Mucosa of descending colon (tissue), 3 donors: ENCODE measurements around the gene RAVER2. TPM values are rescaled to one million over a fixed set of nuclear protein-coding genes. Genes with fewer than 3 reads are reported as not detected.

ENCODE experiments used
- ATAC-seq: fragments of 200-7000 bp; cut with Tn5 transposase; one replicate; pipeline ENCODE4 v1.9.1; 2020; ENCODE audit warnings: mild to moderate bottlenecking, moderate library complexity
- DNase-seq, 3 donors: peaks; one replicate each; pipeline ENCODE4 v3.0.0-alpha.2; 2020
- H3K36me3 ChIP-seq: fragments of 200-600 bp; one replicate; pipeline ENCODE4 v1.8.0; 2021; ENCODE audit warnings: low read depth, mild to moderate bottlenecking
- H3K4me1 ChIP-seq: fragments of 200-600 bp; one replicate; pipeline ENCODE4 v1.8.0; 2021; ENCODE audit warnings: low read depth, mild to moderate bottlenecking
- H3K4me3 ChIP-seq: fragments of 200-600 bp; one replicate; pipeline ENCODE4 v1.8.0; 2021; ENCODE audit warnings: mild to moderate bottlenecking
- H3K9me3 ChIP-seq: fragments of 200-600 bp; one replicate; pipeline ENCODE4 v1.8.0; 2021; ENCODE audit warnings: mild to moderate bottlenecking
- intact Hi-C, 2 donors: fragments of 100-400 bp; cut with DNase I in 1 of 2; cut with micrococcal nuclease in 1 of 2; formaldehyde crosslinking; loops; one replicate each; pipeline versions ENCODE4 v1.11.0 to v1.11.1; 2022; cut with DNase I, micrococcal nuclease
- total RNA-seq, 3 donors: library from RNA; stranded (reverse); fragmentation: NEBNext Ultra II Directional in 2 of 3; extraction: Animal tissue kit (Norgen Biotek cat#: 25700) in 2 of 3; gene quantifications; one replicate each; pipeline versions ENCODE4 v1.2.1 to v1.2.4, GENCODE V29; 2021 to 2023
- TF ChIP-seq, protein P1 (sequence below): fragments of 200-600 bp; IDR thresholded peaks from one replicate; pipeline ENCODE4 v1.8.0; 2022; ENCODE audit warnings: antibody characterized with exemption, mild to moderate bottlenecking
- donor health status: DM: no; HTN: no; CAD: no; lungs with moderate emphysema.
- donor health status: DM: no; HTN: no; CAD: no.
- donor health status: DM: no; HTN: yes; CAD: no.

Gene RAVER2
- total RNA-seq, 3 donors from 2014 or later: 35.9 to 81.0 (median 46.3) TPM

DNA sequence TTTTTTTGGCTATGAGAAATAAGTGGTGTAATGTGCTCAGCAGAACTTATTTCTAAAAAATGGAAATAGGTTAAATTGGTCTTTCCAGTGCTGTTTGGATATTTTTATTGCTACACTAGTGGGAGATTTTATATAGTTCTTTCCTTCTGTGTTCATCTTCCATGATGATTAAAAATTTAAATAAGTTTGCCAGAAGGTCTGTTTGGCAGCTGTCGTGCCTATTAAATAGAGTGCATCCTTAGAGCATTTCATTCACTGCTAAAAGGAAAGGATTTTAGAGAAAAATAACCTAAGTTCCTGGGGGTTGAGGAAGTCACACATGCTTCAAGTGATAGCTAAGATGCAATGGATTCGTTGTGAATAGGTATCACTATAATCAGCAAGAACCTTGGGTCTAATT, 29.7 kb upstream of the RAVER2 start:
- TF ChIP-seq, protein P1, sequence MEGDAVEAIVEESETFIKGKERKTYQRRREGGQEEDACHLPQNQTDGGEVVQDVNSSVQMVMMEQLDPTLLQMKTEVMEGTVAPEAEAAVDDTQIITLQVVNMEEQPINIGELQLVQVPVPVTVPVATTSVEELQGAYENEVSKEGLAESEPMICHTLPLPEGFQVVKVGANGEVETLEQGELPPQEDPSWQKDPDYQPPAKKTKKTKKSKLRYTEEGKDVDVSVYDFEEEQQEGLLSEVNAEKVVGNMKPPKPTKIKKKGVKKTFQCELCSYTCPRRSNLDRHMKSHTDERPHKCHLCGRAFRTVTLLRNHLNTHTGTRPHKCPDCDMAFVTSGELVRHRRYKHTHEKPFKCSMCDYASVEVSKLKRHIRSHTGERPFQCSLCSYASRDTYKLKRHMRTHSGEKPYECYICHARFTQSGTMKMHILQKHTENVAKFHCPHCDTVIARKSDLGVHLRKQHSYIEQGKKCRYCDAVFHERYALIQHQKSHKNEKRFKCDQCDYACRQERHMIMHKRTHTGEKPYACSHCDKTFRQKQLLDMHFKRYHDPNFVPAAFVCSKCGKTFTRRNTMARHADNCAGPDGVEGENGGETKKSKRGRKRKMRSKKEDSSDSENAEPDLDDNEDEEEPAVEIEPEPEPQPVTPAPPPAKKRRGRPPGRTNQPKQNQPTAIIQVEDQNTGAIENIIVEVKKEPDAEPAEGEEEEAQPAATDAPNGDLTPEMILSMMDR: no peak
- Histone ChIP-seq H3K4me3 (no peak overlapping the region), H3K4me1 (no peaks in the 10 kb centered on the region), H3K9me3 (no peaks in the 10 kb centered on the region), H3K36me3 (no peaks in the 10 kb centered on the region)
- intact Hi-C loops: no loop called here
- no peak for DNase-seq
- no peak for ATAC-seq

DNA sequence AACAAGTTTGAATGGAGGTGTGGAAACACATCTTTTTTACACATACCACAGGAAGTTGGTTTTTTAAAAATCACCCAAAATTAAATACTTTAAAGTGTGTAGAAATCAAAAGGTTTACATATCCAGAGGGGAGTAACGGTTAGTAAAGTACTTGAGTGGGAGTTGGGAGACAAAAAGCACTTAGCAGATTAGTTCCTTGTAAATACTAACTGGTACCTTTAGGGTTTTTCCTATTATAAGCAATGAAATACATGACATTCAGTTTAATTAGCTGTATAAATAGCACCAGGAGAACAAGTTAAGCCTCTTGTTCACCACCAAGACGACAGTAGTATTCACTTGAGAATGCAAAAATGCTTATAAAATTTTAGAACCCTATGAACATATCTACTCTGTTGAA, 23.7 kb upstream of the RAVER2 start:
- no peaks in the 10 kb centered on the region for H3K36me3 ChIP-seq
- no peak overlapping the region for H3K4me3 ChIP-seq
- intact Hi-C loops: no loop called here
- no peaks in the 10 kb centered on the region for H3K4me1 ChIP-seq
- TF ChIP-seq, protein P1: no peak
- no peak for ATAC-seq
- no peaks in the 10 kb centered on the region for H3K9me3 ChIP-seq
- no peak for DNase-seq

DNA sequence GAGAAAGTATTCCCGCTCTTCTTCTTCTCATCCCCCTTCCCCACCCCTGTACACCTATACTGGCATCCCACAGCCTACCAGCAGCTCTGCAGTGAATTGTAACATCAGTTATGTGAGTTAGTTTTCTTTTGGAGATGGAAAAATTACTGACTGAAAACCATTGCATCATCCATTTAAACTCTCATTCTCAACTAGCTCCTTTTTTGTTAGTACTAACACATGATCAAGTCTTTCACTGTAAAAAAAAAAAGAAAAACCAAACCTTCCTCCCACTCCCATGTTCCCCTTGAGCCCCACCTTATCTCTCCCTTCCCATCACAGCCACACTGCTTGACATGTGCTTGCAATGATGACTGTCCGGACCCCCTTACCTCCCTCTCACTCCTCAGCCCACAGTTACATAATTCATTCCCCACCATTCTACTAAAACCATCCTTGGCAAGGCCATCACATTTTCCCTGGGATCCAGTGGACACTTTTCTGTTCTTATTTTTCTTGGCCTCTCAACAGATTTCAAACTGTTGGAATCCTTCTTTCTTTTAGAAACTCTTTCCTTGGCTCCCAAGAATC, 23.2 kb upstream of the RAVER2 start:
- Histone ChIP-seq H3K4me3 (no peak overlapping the region), H3K4me1 (no peaks in the 10 kb centered on the region), H3K9me3 (no peaks in the 10 kb centered on the region), H3K36me3 (no peaks in the 10 kb centered on the region)
- intact Hi-C loops: no loop called here
- DNase-seq: no peak
- TF ChIP-seq, protein P1: no peak
- no peak for ATAC-seq

DNA sequence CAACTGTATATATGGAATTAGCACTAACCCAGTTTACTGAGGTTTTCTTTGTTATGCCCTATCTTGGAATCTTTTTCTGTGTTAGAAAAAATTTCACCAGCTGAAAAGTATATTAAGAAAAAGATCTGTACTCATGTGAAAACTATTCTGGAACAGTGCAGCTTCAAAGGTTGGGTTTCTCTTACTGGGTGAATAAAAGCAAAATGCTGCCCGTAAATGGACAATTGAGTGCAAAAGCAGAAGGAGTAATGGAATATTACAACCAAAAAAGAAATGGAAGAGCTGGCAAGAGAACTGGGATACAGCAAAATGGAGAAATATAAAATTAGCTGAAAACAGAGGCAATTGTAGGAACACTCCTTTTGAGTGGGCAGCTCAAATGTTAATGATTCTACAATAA, 17.0 kb upstream of the RAVER2 start:
- H3K4me3 ChIP-seq: no peak overlapping the region
- H3K36me3 ChIP-seq: no peaks in the 10 kb centered on the region
- ATAC-seq: no peak
- no peak for DNase-seq
- no peaks in the 10 kb centered on the region for H3K9me3 ChIP-seq
- intact Hi-C loops: no loop called here
- TF ChIP-seq, protein P1: no peak
- no peaks in the 10 kb centered on the region for H3K4me1 ChIP-seq

DNA sequence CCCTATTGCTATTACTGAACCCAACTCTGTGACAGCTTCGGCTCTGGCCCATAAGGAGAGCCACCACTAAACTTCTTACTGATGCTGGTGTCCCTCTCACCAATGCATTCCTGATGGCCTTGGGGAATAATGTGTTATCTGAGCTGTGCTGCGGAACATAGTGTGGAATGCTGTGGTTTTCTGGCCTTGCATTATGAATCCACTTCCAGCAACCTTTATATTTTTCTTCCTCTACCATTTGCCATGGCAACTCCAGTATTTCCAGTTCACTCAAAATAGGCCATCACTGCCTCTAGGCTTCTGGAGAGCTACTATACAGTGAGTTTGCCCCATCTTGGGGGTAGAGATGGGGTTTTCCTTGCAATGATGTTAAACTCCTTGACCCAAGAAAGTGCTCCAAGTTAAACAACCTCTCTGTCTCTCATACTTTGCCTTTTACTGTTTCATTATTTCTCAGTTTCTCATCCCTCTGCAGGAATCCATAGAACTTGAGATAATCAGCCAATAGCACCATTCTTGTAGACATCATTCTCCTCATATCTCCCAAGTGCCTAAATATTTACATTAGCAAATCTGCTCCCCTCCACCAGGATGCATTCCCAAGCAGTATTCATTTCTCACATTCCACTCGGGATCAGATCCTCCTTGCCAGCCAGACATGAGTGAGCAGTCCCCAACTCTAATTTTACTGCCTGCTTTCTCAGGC, 11.1 kb upstream of the RAVER2 start:
- DNase-seq (no peak), ATAC-seq (no peak)
- H3K9me3 ChIP-seq: no peaks in the 10 kb centered on the region
- TF ChIP-seq, protein P1: no peak
- H3K36me3 ChIP-seq: no peaks in the 10 kb centered on the region
- H3K4me1 ChIP-seq: no peaks in the 10 kb centered on the region
- no peak overlapping the region for H3K4me3 ChIP-seq
- intact Hi-C loops: no loop called here
